Endothelial cell (in vitro differentiated cells): Measurements from ENCODE around the gene DZIP1. TPM values are rescaled to one million over a fixed set of nuclear protein-coding genes. Genes with fewer than 3 reads are reported as not detected.

Experiments
- DNase-seq: peaks from one replicate; pipeline ENCODE4 v3.0.0; 2021; ENCODE audit warnings: low spot score
- H3K27ac Mint-ChIP-seq: one replicate; pipeline ENCODE4 v1.8.0; 2021; ENCODE audit warnings: mixed read lengths, inconsistent platforms; ENCODE audit not compliant: unreplicated experiment
- H3K27me3 Mint-ChIP-seq: one replicate; pipeline ENCODE4 v1.8.0; 2021; ENCODE audit warnings: mild to moderate bottlenecking, moderate library complexity, mixed read lengths, inconsistent platforms; ENCODE audit not compliant: unreplicated experiment
- H3K36me3 Mint-ChIP-seq: one replicate; pipeline ENCODE4 v1.8.0; 2021; ENCODE audit warnings: mild to moderate bottlenecking, low read depth, mixed read lengths, inconsistent platforms; ENCODE audit not compliant: unreplicated experiment
- H3K4me1 Mint-ChIP-seq: one replicate; pipeline ENCODE4 v1.8.0; 2021; ENCODE audit warnings: mild to moderate bottlenecking, mixed read lengths, inconsistent platforms; ENCODE audit not compliant: unreplicated experiment
- H3K4me3 Mint-ChIP-seq: one replicate; pipeline ENCODE4 v1.8.0; 2021; ENCODE audit warnings: mild to moderate bottlenecking, mixed read lengths, inconsistent platforms; ENCODE audit not compliant: unreplicated experiment
- H3K9me3 Mint-ChIP-seq: one replicate; pipeline ENCODE4 v1.8.0; 2021; ENCODE audit warnings: mixed read lengths, inconsistent platforms; ENCODE audit not compliant: unreplicated experiment
- total RNA-seq: library from RNA; stranded (reverse); fragmentation: NEBNext Ultra II Directional; extraction: Animal tissue kit (Norgen Biotek cat#: 25700); gene quantifications from one replicate; pipeline ENCODE4 v1.2.1, GENCODE V29; 2021; ENCODE audit not compliant: unreplicated experiment
- TF ChIP-seq, protein P1 (sequence below): fragments of 200-600 bp; sonication (generic); IDR thresholded peaks from one replicate; pipeline ENCODE4 v1.5.0; 2021; ENCODE audit warnings: antibody characterized with exemption; ENCODE audit not compliant: unreplicated experiment

Gene DZIP1
- total RNA-seq, 1 donor from 2014 or later: 39.7 TPM

DNA sequence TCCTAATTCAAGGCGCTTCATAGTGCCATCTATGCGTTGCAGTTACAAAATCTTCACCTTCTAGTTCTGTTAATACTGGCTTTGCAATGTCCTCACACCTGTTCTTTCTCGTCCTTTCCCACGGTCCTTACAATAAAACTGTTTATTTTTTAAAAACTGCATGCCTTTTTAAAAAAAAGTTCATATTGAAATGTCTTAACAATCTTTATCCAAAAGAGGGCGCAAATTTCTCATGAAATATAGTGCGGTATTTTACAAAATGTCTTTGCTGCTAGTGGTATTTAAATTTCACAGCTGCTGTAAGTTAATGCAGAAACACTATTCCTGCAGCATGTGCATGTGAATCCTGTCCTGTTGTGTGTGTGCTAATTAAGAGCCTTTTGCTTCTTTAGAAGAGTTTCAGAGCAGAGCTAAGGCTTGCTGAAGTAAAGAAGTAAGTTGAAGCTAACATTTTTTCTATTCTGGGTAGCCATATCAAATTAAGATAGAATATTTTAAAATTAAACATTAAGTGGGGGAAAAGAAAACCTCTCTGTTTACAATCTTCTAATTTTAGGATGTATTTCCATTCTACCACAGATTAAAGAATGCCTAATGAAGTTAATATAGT is 107.8 kb downstream of the DZIP1 start:
- DNase-seq: no peak
- no peak overlapping the region for H3K27ac Mint-ChIP-seq
- H3K36me3 Mint-ChIP-seq: no peaks in the 10 kb centered on the region
- H3K4me3 Mint-ChIP-seq: no peak overlapping the region
- TF ChIP-seq, protein P1, sequence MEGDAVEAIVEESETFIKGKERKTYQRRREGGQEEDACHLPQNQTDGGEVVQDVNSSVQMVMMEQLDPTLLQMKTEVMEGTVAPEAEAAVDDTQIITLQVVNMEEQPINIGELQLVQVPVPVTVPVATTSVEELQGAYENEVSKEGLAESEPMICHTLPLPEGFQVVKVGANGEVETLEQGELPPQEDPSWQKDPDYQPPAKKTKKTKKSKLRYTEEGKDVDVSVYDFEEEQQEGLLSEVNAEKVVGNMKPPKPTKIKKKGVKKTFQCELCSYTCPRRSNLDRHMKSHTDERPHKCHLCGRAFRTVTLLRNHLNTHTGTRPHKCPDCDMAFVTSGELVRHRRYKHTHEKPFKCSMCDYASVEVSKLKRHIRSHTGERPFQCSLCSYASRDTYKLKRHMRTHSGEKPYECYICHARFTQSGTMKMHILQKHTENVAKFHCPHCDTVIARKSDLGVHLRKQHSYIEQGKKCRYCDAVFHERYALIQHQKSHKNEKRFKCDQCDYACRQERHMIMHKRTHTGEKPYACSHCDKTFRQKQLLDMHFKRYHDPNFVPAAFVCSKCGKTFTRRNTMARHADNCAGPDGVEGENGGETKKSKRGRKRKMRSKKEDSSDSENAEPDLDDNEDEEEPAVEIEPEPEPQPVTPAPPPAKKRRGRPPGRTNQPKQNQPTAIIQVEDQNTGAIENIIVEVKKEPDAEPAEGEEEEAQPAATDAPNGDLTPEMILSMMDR: peak; percentile 67
- H3K4me1 Mint-ChIP-seq: peaks cover 8% of the 10 kb centered on the region
- H3K9me3 Mint-ChIP-seq: no peaks in the 10 kb centered on the region
- peaks cover 2% of the 10 kb centered on the region for H3K27me3 Mint-ChIP-seq

DNA sequence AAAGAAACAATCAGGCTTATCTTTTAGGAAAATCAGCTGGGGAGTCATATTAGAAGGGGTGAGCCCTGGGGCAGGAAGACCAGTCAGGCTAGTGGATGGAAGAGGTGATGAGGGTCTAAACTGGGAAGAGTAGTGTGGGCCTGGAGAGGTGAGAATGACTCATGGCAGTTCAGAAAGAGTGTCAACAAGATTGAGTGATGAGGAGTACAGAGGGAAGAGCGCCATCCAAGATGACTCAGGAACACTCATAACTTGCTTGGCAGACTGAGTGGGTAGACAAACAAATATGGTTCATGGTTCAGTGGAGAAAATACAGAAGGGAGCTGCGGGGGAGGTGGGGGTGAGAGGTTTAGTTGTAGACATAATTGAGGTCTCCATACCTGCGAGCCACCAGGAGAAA is 109.3 kb downstream of the DZIP1 start:
- Mint-ChIP-seq H3K4me3 (no peak overlapping the region), H3K36me3 (no peaks in the 10 kb centered on the region), H3K27ac (no peak overlapping the region), H3K9me3 (no peaks in the 10 kb centered on the region), H3K4me1 (peaks cover 5% of the 10 kb centered on the region), H3K27me3 (peaks cover 2% of the 10 kb centered on the region)
- no peak for DNase-seq
- TF ChIP-seq, protein P1: no peak

DNA sequence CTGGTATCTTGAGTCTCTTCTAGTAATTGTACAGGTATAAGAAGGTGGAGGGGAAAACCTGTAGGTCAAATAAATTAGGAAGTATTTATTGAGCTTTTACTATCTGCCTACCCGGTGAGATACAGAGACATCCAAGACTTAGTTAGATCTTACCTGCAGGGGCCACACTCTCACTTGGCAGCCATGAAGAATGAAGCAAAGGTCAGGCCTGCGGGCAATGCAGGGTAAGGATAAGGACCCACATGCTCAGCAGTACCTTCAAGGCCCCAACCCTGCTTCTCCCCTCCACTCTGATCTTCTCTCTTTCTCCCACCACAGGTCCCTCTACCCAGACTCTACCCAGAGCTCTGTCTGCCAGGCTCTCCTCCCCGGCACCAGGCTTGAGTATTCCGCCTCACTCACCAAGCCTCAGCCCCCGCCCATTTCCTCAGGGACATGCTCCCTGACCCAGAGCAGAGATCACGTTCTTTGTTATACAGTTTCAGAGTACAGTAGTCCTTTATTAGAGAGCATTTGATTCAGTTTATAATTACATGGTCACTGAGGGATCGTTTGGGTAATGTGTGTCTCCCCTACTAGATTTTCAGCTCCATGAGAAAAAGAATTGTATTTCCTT is 110.9 kb downstream of the DZIP1 start:
- peak; percentile 38 for DNase-seq
- Mint-ChIP-seq H3K27me3 (peaks cover 2% of the 10 kb centered on the region), H3K36me3 (no peaks in the 10 kb centered on the region), H3K27ac (no peak overlapping the region), H3K9me3 (no peaks in the 10 kb centered on the region), H3K4me3 (no peak overlapping the region), H3K4me1 (peaks cover 5% of the 10 kb centered on the region)
- TF ChIP-seq, protein P1: no peak

DNA sequence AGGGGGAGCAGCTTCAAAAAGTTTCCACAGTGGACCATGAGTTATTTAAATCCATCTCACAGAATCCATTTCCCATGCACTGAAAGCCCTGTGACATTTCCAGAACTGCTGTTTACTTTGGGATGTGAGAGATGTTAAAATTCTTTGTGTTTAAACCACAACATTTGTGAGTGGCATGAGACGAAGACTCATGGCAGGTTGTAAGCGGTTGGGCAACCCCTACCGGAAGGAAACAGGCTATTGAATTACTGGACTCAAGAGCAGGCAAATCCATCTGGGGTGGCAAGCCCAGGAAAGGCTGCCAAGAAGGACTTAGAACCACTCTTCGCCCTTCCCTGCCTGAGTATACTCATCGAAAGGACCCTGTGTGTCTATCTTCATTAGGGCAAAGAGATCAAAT is 114.3 kb downstream of the DZIP1 start:
- Mint-ChIP-seq H3K27ac (no peak overlapping the region), H3K4me3 (no peak overlapping the region), H3K4me1 (peaks cover 5% of the 10 kb centered on the region), H3K9me3 (no peaks in the 10 kb centered on the region), H3K36me3 (no peaks in the 10 kb centered on the region), H3K27me3 (peaks cover under 1% of the 10 kb centered on the region)
- TF ChIP-seq, protein P1: no peak
- DNase-seq: no peak

Other genes with a start within 250 kb of the DZIP1 start
- gene CLDN10, start 92.0 kb downstream of the DZIP1 start, total RNA-seq: 1.6 TPM
- gene DNAJC3, start 32.4 kb upstream of the DZIP1 start, total RNA-seq: 50.3 TPM